SK-N-DZ (cell line): ENCODE data around the gene PTBP2. TPM values are rescaled to one million over a fixed set of nuclear protein-coding genes. Genes with fewer than 3 reads are reported as not detected.

Experiments used
- DNase-seq: peaks from one replicate; pipeline ENCODE4 v3.0.0-alpha.2; 2015; ENCODE audit warnings: low spot score
- polyA plus RNA-seq, 2 experiments: library from polyadenylated mRNA; depleted of rRNA; stranded (reverse); fragments of >200 nt; gene quantifications; 2 replicates each; pipeline ENCODE4 v1.2.3, GENCODE V29; 2014

Gene PTBP2
- polyA plus RNA-seq (2014; cell fraction: cytosol; rRNA removed), result 49.2 and 75.8 TPM in 2 replicates
- 186 and 312 TPM in 2 replicates for polyA plus RNA-seq (2014; cell fraction: nucleus; rRNA removed)

DNA sequence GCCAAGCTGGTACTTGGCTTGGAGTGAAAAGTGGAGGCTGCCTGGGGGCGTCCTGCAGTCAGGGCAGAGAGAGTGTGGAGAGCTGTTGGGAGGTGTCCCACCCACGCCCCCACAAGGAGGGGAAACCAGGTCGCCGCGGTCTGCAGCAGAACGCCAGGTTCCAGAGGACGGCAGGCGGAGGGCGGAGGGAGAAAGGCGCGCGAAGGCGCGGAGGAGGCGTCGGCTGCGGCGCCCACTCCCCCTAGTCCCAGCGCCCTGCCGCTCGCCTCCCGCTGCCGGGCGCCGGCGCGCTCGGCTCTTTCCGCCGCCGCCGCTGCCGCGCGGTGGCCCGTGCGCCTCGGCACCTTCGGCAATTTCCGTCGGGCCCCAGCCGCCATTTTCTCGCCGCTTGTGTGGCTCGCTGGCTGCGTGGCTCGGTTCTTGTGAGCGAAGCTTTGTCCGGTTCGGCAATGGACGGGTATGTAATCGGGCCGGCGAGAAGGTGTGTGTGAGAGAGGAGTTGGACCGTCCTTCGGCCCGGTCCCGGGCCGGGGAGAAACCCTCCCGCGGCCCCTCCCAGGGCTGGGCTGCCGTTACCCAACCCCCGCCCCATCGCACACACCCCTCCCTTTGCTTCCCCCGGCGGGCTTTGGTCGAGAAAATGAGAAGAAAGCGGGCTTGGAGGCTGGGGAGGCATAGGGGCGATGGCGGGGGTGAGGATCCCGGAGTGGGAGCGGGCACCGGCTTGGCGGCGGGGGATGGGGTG is at the start of gene PTBP2:
Gene PTBP2 (plus strand): TSS at position 369 of the 745 bp plus-strand sequence. CDS start 81 bp downstream, at position 450.
- peak; percentile 79 for DNase-seq

- no peak for DNase-seq
Observed at GRCh38 chr1:96674915-96675314, 46.7 kb upstream of the PTBP2 start.

DNA sequence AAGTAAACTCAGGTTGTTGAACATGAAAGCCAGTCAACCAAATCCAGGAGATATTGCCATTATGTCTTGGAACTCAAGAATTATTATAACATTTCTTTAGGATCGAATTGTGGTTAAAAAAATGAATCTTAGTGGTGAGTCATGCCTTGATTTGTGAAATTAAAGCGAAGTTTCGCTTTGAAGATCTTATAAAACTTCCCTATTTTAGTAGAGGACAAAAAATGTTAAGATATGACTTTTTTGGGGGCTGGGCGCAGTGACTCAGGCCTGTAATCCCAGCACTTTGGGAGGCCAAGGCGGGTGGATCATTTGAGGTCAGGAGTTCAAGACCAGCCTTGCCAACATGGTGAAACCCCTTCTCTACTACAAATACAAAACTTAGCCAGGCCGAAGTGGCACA is 39.5 kb upstream of the PTBP2 start:
- no peak for DNase-seq

- DNase-seq, result no peak
Observed at GRCh38 chr1:96683931-96684330, 37.7 kb upstream of the PTBP2 start.

DNA sequence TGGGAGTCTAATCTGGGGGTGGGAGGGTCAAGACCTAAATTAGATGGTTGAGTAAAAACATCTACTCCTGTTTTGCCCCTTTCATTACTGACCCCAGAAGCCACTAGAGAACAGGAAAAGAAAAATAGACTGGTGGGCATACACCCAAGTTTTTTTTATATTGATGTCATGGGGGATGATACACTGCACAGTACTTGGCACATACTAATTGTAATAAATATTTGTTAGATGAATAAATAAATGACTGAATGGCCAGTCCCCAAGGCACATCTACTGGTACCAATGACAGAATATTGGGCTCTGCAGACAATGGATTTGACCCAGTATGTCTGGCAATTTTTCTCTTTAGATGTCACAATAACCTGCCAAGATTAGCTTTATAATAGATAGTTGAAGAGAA is 36.8 kb upstream of the PTBP2 start:
- no peak for DNase-seq

DNA sequence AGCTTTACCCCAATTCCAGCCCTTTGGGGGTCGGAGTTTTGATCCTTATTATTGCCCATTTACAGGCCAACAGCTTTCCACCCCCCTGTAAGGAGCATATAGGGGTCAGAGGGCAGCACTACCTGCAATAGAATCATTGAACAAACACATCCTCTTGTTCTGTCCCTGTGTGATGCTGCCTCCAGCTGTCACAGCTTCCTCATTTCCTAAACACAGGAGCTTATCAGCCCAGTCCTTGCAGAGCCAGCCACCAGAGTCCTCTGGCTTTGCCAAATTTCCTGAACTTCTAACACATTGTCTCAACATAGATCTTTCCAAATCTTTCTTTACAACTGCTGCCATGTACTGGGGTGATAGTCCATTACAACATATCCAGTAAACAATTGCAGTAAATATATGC is 32.8 kb upstream of the PTBP2 start:
- DNase-seq, result no peak

DNA sequence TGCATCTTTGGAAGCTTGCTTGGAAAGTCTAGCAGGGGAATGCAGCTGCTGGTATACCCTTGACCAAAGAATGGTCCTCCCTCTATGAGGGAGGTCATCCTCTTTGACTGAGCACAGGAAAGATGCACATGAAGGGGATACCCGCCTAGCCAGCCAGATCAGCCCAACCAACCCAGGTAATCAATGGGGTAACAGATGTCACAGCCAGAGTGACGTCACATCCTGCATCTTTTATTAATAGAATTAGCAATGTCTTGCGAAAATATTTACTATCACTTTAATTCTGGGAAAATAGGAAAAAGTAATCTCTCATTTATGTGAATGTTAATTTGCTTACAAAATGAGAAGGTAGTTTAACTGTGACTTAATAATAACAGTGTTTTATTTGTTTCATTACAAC is 25.6 kb upstream of the PTBP2 start:
- DNase-seq, result no peak

DNA sequence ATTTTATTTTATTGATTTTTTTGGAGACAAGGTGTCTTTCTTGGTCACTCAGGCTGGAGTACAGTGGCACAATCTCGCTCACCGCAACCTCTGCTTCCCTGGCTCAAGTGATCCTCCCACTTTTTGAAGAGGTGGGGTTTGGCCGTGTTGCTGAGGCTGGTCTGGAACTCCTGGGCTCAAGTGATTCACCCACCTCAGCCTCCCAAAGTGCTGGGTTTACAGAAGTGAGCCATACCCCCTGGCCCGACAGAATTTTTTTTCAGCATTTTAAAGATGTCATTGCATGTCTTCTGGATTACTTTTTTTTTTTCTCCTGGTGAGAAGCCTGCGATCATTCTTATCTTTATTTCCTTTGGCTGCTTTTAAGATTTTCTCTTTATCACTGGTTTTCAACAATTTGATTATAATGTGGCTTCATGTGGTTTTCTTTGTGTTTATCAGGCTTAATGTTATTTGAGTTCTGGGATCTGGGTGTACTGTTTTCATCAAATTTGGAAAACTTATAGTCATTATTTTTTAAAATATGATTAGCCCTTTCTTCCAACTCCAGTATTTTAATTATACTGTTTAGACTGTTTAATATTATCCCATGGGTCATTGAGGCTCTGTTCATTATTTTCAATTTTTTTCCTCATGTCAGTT is 23.1 kb upstream of the PTBP2 start:
- DNase-seq, result peak; percentile 3

GRCh38 chr1:96703186-96703585 is 18.4 kb upstream of the PTBP2 start:
- no peak for DNase-seq

DNA sequence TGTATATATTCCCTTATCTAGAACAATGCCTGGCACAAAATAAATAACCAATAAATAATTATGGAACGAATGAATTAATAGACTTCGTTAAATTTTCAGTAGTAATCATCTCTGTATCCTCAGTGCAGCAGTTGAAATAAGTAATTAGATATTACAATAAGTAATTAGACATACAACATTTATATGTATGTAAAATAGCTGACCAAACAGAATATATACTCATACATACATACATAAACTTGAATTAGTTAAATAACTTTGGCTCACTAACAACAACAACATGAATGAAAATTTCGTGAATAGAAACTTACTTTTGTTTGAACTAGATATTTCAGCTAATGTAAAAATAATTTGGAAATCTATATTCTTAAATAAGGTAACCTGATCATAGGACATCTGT is 14.6 kb upstream of the PTBP2 start:
- no peak for DNase-seq

DNA sequence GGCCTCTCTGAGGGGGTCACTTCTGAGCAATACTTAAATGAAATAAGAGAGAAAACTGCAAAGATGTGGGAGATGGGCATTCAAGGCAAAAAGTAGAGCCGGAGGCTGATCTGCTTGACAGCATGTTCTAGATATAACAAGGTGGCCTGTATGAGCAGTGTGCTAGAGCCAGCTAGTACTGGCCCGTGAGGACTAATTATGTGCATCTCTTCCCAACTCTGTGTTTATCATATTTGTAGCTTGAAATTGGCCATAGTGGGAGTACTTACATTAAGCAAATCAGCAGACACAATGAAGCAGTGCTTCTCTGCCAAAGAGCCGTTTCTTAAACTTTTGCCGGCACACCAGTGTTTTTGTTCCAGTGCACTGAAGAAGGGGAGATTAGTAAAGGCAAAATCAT is 13.1 kb upstream of the PTBP2 start:
- DNase-seq, result no peak

- DNase-seq, result no peak
Observed at GRCh38 chr1:96710708-96711477, 10.7 kb upstream of the PTBP2 start.

DNA sequence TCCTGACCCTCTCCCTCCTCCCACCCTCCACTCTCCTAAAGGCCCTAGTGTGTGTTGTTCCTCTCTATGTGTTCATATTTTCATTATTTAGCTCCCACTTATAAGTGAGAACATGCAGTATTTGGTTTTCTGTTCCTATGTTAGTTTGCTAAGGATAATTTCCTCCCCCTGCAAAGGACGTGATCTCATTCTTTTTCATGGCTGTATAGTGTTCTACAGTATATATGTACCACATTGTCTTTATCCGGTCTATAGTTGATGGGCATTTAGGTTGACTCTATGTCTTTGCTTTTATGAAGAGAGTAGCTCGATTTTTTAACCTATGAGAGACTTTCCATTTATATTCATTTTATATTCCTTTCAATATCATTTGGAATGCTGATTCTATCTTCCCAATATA is 7.9 kb upstream of the PTBP2 start:
- no peak for DNase-seq

DNA sequence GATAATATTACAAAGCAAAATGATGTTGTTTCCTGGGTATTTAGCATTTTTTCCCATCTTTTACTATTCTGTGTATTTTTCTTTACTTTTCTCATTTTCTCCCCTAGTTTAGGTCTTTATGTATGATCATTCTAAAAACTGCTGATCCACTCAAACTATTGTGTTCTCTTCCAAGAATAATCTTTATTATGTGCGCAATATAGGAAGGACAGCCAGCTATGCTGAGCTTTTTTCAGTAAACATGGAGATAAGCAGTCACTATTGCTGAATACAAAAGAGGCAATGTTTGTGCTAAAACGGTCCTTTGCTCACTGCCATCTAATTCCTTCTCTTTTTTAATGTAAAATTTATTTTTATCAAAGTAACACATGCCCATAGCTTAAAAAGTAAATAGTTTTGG is 6.7 kb upstream of the PTBP2 start:
- no peak for DNase-seq

GRCh38 chr1:96715482-96715881 is 6.1 kb upstream of the PTBP2 start:
- no peak for DNase-seq

DNA sequence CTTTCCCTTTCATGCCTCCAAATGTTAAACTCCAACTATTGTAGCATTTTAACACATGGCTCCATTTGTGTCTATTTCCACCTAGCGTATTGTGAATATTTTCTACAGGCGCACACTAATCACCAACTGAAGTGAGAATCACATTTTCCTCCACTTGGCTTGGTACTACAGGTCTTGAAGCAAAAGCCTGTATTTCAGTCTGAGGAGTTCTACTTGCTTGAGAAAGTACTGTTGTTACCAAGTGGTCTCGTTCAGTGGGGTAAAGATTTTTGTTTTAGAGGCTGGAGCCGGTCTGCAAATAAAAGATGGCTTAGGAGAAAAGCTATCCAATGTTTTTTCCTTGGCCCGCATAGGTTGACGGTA is 550 bp upstream of the PTBP2 start:
- no peak for DNase-seq

DNA sequence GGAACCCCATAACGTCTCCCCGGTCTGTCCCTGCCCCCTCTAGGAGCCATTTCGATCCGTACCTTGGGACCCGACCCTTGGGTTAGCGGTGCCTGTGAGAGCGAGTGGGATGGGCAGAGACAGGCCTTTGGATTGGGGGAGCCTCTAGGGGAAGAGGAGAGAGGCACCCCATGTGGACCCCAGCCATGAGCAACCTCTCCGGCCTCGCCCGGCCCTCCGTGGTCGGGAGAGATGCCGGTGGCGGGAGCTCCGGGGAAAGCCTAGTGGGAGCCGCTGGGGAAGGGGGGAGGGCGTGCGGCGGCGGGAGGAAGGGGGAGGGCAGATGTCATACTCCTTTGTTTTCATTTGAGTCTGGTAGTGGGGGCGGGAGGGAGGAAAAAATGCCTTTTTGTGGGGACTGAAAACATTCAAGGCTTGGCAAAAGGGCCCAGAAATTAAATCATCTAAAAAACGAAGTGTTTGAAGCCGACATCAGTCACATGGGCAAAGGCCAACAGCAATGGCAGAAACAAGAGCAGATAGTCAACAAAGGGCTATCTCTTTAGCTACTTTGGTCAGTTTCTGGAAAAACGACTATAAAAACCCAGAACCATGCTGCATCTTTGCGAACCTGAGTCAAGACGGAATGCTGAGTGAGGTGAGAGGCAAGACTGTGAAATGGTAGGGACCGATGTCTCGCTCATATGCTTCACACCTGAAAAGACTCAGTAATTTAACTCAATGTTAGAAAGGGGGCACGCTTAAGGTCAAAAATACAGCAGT is 758 bp downstream of the PTBP2 start:
- DNase-seq, result peak; percentile 46

DNA sequence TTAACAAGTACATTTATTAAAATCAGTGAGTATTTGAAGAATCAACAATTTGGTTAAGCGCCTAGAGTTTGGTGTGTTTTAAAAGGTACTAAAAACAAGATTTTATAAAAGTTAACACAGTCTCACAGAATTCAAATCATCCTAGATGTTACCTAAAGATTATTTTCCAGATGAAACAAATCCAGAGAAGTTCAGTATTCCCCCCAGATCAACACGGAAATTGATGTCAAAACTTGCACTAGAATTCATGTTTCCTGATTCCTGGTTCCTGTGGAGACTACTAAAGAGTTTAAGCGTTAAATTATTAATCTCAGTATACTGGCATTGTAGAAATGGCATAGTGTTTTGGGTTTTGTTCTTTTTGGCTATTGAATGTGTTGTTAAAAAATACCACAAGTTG is 1.4 kb downstream of the PTBP2 start:
- no peak for DNase-seq

- DNase-seq, result no peak
Observed at GRCh38 chr1:96723377-96723776, 1.8 kb downstream of the PTBP2 start.

DNA sequence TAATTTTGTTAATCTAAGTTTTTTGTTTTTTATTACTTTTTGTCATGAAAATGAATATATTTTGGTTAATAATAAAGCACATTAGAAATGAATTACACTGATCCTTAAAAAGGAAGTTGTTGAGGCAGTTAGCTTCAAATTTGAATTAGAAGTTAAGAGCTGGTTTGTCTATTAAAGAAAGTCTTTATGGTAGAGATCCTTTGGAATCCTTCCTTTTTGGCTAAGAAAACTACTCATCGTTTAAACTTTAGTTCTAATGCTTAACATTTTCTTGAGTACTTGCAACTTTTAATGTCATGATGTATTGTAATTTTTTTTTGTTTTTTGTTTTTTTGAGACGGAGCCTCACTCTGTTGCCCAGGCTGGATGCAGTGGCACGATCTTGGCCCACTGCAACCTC is 2.4 kb downstream of the PTBP2 start:
- no peak for DNase-seq

GRCh38 chr1:96727860-96728259 is 6.3 kb downstream of the PTBP2 start:
- no peak for DNase-seq
